Muscle of arm (tissue), 12 donors: Measurements from ENCODE around the gene CDHR4. TPM values are rescaled to one million over a fixed set of nuclear protein-coding genes. Genes with fewer than 3 reads are reported as not detected.
"Not testable (repeated sequence)": the region's sequence is repeated elsewhere in the genome, so short reads cannot be mapped to it uniquely, and the experiment has no call there.

ENCODE experiments used
- DNase-seq: peaks from one replicate; pipeline ENCODE4 v3.0.0-alpha.2; 2013
- polyA plus RNA-seq, 12 donors: library from polyadenylated mRNA; unstranded; fragments of 120-200 nt; gene quantifications; one replicate each; pipeline ENCODE4 v1.2.1, GENCODE V29; 2013; ENCODE audit not compliant: insufficient read length in 12 of 12

CDHR4 gene
- polyA plus RNA-seq, 12 donors: 0.10 to 0.32 (median 0.16) TPM; not detected in 9

DNA sequence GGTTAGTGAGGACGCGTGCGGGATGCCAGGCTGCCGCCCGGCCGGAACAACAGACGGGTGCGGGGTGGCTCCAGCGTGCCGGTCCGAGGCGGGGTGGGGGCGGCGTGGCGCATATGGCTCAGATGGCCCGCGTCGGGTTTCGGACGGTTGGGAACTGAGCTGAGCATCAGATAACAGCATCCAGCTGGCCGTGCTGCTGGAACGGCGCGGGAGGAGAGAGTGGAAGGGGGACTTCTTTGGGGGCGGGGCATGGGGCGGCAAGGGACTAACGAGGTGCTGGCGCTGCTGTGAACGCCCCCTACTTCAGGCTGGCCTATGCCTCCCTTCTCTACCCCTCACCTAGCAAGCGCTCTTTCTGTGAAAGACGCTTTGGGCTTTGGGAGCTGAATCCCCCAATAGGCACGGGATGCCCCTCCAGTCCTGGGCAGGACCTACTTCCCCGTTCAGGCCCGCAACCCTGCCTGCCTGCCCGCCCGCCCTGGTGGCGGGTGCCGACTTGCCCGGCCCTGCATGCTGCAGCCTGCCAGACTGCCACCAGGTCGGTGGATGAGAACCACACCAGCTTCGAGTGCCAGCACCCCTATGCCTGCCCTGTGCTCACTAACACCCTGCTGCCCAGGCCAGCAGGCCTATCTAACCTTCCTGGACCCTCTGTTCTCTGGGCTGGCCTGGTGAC is 3.9 kb upstream of the CDHR4 start:
- peak; percentile 70 for DNase-seq

DNA sequence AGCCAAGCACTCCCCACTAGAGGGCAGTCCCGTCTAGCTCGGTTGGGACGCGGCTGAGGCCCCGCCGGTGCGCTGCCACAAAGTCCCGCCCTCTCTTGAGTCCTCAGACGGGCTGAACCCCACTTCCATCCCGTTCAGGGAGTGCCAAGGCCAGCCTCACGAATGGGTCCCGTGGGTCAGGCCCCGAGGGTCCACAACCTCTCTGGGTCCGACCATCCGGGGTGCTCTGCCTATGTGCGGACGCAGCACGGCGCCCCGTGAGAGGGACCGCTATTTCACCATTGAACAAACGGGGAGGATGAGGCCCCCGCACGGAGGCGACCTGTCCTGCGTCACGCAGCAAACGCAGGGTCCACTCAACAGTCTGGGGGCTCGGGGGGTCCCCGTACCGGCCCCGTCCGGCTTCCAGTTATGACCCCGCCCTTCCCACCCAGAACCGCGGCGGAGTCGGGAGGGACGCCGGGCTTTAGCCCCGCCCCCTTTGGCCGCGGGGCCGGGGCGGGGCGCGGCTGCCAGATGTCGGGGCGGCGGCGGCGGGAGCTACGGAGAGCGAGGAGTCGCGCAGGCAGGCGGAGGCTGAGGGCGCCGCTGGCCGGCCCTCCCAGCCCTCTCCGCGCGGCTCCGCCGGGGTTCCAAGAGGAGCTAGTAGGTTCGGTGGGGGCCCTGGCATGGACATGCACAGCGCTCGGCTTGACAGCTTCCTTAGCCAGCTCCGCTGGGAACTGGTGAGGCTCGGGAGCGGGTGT is 3.2 kb upstream of the CDHR4 start, which contains the start of gene INKA1:
INKA1 (plus strand) TSS at position 543 of the 746 bp plus-strand sequence; CDS start at position 675, 132 bp downstream.
- peak; percentile 90 for DNase-seq

DNA sequence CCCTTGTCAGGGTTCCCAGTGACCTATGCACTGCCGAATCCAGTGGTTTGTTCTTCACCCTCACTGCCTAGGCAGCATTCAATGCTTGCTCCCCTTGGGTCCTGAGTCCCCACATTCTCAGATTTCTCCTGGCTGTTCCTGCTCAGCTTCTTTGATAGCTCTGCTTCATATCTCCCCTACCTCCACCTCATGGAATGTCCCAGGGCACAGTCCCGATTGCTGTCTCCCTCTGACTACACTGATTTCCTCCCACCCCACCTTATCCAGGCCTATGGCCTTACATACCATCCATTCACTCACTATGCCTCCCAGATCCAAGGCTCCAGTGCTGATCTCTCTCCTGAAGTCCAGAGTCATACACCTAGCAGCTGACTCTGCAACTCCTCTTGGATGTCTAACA is 1.5 kb upstream of the CDHR4 start:
- DNase-seq: no peak

DNA sequence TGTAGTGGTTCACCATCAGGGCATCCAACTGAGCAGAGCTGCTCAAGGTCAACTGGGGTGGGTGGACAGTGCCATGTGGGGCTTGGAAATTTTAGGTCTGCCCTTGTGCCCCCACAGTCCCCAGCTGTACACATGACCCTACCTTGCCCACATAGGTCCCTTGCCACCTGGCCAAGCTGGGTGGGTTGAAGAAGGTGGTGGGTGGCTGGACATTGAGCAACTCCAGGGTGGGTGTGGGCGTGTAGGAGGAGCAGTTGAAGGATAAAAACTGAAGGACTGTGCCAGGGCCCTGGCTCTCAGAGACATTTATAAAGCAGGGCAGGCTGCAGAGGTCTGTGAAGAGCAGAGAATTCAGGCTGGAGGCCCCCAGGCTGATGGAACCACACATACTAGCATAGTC is 568 bp downstream of the CDHR4 start:
- no peak for DNase-seq

DNA sequence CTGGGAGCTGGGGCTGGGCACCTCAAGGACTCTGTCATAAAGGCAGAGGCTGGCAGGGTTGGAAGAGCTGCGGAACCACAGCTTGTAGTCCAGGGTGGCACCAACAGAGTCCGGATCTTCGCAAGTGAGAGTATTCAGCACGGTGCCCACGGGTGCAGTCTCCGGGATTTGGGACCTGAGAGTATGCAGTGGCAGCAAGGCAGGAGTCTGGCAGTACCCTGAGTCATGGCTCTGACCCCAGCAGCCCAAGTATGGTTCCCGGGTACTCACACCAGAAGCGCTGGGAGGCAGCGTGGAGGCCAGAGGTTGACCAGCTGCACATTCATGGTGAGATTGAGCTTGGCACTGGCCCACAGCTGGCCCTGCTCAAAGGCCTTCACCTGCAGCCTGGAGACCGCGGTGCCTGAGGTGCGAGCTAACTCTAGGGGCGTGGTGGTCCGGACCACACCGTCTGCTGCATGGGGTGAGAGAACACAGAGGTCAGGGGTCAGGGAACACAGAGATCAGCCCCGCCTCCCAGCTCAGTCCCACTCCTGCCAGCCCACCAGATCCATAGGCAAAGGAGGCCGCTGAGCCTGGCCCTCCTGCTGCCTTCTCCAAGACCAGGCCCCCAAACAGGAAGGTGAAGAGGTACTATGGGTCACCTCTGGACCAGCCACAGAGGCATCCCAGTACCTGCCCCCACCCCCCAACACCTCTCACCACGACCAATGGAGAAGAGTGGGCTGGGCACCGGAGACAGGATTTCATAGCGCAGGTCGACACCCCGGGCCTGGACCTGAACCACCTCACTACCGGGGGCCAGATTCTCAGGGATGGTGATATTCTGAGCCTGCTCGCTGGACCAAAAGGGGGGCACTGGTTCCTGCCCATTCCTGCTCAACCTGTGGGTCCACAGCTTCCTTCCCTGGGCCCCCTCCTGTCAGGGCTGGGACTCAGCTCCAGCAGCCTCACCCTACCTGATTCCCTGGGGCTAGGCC is 4.5 kb downstream of the CDHR4 start:
- DNase-seq: no peak

DNA sequence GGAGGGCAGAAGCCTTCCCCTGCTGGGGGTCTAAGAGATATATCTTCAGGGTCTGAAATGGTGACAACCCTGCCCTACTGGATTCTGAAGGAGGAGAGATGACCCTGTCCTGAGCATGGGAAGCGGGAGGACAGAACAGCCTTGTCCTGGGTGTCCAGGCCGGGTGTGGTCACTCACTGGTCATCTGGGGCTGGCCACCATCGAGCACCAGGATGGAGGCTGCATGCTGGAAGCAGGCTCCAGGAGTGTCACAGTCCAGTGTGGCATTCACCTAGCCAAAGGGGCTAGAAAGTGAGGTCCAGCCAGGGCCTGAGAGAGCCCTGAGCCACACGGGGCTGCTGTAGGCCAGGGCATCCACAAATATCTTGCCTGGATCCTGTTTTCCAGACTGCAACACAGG is 5.2 kb downstream of the CDHR4 start:
- no peak for DNase-seq

DNA sequence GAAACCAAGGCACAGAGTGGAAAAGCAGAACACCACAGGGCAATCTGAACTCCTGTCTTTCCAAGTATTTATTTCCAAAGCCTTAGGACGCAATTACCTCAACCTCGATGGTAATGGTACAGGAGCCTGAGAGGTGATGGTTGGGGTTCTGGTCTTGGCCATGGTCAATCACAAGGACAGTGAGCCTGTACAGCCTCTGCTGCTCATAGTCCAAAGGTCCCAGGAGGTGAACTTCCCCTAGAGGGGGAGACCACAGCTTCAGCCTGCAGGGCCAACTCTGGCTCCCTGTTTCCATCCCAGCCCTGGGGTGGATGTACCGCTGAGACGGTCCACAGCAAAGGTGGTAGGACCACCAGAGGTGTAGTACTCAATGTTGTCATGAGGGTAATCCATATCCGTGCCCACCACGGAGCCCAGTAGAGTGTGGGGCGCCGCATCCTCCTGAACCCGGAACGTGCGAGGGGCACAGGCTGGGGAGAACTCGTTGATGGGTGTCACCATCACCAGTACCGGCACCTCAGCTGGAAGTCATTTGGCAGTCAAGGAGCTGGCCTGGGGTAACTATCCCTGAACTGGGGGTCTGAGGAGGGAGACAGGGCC is 6.1 kb downstream of the CDHR4 start:
- DNase-seq: no peak

DNA sequence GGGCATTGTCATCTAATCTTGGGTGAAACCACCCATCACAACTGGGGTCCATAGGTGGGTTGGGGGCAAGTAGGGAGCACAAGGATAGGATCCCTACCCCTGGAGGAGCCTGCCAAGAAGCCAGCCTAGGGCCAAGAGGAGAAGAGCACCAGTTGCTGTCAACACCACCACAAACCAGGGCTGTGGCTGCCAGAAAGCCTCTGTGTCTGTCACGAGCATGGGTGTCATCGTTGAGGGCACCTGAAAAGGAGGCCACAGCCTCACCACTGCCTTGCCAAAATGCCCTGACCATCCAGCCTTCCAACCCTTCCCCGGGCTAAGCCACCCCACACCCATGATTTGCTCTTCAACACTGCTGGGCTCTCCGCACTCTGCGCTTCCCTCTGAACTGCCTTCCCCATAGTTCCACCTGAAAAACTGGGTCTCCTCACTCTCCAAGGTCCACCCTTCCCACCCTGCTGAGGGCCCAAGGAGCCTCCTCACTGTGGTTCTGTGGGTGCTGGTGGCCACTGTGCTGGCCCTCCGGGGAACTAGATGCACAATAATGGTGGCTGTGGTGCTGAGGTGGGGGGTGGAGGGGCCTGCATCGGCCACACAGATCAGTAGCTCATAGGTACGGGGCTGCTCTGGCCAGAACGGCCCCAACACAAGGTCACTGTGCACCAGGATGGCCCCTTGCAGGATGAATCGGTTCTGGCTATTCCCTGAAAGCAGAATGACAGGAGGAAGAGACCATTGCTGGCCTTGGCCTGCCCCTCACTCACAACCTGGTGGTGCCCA is 7.1 kb downstream of the CDHR4 start:
- no peak for DNase-seq

DNA sequence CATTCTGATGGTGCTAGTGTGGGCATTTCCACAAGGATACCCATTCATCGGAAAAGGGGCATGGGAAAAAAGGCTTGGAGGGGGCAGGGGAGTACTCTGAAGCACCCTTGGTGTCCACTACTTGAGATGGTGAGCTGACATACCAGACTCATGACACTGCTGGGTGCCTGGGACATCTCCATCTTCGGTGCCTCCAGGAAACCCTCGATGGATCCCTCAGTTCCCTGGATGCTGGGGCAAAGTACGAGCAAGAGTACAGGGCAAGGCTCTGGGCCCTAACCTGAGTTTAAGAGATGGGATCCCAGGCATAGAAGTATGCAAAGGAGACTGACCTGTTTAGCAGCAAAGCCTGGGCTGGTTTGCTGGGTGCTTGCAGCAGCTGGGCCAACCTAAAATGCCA is 8.1 kb downstream of the CDHR4 start:
- no peak for DNase-seq

DNA sequence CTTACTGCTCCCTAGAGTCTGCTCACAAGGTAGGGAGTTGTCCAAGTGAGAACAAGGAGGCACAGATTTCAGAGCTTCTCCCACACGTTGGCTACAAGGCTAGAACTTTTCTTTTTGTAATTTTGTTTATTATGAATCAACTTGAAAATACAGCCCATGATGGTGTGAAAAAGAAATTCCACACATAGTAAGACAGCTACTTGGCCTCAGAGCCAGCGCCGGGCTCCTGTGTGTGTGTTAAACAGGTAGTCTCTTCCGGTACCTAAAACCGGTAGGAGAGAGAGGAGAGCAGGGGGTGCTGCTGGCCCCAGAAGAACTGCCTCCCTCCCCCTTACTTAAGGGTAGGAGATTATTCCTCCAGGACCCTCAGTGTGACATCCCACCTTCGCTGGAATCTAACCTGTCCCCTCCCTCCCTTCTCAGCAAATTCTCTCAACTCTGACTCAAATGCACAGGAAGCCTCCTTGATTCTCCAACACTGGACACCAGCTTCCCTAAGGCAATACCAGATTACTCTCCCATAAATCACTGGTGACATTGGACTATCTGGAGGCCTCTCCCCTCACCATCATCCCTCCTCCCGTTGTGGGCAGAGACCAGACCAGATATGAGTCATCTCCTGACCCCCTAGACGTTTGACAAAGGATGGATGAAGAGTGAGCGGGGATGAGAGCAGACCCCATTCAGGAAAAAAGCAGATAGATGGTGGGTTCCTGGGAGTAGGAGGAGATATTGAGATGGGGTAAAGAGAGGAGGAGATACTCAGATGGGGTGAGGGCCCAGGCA is 8.9 kb downstream of the CDHR4 start:
- DNase-seq: no peak

DNA sequence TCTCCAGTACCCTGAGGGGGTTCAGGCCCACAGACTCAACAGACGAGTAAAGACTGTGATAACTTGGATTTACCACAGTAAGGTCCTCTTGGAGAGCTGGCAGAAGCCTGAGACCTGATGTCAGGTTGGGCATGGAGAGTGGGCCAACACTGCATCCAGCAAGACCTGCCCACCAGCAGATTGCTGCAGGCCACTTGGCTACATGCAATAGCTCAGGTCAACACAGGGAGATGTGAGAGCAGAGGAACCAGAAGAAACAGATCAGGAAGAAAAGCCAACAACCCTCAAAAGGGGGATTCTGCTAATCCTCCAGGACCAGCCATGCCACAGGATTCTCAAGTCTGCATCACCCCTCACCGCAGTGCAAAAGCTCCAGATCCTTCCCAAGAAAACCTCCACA is 11.6 kb downstream of the CDHR4 start:
- no peak for DNase-seq

DNA sequence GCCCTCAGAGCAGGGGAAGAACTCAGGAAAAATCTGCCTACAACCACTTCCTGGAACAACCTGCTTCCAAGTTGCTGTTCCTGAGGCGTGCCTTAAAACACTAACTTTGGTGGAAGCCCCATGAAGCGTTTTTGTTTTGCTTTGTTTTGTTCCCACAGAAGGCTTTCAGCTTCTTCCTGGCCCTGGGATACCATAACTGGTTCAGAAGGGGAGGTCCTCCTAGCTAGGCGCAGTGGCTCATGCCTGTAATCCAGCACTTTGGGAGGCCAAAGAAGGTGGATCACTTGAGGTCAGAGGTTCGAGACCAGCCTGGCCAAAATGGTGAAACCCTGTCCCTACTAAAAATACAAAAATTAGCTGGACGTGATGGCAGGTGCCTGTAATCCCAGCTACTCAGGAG is 12.1 kb downstream of the CDHR4 start:
- no peak for DNase-seq

DNA sequence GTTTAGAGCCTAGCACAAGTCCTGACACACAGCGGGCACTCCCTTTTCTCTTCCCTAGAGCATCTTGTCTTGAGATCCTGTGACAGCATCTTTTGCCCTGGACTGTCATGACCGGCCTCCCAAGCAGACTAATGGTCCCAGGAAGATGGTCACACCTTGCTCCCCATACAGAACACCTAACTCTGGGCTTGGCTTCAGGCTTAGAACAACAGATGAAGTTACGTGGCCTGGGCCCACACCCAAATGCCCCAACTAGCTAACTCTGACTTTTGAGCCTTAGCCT is 12.6 kb downstream of the CDHR4 start:
- no peak for DNase-seq

DNA sequence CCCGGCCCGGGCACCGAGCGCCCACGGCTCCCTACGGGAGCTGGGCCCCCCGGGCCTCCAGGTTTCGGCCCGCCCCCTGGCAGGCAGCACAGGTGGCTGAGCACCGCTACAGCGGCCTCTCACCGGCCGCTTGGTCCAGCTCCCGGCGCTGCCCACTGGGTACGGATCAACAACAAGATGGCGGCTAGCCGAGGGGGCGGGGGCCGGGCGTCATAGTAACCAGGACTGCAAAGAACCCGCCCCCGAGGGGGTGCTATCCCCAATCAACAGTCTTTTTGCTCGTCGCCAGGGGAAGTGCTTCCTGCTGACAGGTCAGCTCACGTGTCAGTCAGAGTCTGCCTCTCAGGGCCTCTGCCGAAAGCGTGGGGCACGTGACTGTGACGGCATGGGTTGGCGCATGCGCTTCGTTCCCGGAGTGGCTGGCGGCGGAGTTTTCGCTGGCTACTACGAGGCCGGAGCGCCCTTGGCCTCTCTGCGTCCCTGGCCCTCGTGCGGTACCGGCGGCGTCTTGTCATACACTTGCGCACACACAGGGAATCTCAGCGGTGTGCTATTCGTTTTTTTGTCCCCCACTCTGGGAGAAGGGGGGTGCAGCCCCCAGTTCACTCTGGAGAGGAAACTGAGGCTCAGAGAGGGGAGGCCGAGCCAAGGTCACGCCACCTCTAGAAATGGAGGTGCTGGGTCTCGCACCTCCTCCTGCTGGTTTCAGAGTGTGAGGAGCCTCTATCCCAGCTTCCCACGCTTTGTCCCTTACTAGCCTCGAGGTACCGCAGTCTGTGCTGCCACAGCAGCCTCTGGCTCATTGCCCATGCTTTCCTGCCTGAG is 13.1 kb downstream of the CDHR4 start, which contains the start of gene IP6K1:
IP6K1 (minus strand) TSS at position 186 of the 825 bp plus-strand sequence. CDS start 38,502 bp downstream, outside the sequence.
- DNase-seq: peak; percentile 100

DNA sequence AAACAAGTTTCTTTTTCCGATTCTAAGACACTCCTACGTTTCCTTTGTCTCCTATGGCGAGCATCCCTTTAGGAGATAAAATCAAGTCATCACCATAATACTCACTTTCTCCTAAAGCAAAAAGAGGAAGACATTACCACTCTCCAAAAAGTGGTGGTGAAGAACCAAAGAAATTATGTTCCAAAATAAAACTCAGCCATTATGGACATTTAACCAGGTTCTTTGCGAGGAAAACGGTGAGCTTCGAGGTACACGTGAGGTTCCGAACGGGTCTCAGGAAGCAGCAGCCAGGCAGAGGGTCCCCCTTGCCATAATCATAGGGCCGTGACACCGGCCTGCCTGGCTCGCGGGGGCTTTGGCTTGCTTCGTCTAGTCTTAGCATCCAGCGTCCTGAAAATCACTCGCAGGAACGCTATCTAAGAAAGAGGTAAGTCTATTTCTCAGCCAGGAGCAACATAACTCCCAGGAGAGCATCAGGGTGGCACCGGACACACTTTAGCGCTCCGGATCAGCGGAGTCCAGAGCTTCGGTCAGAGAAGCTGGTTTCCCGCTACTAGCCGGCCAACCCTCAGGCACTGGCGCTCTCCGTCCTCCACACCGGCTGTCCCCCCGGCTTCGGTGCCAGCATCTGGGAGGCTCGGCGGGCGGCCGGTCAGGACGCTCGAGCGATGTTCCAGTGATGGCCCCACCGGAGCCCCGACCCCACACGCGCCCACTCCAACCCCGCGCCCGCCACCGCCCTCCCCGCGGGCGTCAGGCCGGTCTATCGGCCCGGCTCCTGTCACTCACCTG is 13.9 kb downstream of the CDHR4 start:
- DNase-seq: peak; percentile 27

DNA sequence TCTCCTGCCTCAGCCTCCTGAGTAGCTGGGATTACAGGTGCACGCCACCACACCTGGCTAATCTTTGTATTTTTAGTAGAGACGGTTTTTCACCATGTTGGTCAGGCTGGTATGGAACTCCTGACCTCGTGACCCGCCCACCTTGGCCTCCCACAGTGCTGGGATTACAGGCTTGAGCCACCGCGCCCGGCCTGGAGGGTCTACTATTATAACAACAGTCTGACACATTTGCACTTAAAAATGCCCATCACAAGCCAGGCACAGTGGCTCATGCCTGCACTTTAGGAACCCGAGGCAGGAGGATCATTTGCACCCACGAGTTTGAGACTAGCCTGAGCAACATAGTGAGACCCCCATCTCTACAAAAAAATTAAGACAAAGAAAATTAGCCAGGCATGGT is 17.4 kb downstream of the CDHR4 start:
- DNase-seq: not testable (repeated sequence)

DNA sequence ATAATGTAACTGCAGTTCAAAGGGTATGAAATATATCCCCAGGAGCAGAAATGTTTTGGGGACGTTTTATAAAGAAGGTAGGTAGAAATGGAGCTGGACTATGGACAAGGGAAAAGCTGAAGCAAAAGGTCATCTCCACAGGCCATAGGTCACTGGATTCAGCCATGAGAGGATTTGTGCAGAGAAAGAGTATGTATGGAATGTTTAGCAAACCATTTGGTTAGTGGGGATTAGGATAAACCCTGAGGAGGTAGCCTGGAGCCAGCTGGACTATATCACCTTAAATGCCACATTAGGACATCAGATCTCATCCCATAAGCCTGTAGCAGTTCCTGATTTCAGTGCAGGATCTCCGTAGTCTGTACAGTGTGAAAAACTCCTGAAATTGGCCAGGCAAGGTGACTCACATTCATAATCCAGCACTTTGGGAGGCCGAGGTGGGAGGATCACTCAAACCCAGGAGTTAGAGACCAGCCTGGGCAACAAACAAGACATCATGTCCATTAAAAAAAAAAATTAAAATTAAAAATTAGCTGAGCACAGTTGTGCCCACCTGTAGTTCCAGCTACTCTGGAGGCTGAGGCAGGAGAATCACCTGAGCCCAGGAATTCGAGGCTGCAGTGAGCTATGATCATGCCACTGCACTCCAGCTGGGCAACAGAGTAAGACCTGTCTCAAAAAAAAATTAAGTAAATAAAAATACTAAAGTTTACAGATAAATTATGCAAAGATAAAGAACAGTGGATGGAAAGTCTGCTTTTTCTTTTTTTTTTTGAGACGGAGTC is 18.1 kb downstream of the CDHR4 start:
- no peak for DNase-seq

DNA sequence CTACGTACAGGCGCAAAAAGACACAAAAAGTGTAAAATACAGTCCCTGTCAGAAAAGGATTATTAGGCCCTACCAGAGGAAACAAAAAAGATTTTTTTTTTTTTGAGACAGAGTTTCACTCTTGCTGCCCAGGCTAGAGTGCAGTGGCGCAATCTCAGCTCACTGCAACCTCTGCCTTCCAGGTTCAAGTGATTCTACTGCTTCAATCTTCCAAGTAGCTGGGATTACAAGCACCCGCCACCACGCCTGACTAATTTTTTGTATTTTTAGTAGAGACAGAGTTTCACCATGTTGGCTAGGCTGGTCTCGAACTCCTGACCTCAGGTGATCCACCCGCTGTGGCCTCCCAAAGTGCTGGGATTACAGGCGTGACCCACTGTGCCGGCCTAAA is 18.7 kb downstream of the CDHR4 start:
- not testable (repeated sequence) for DNase-seq
